Measurements from ENCODE around the gene NEURL1.

- no peak for TF ChIP-seq CTCF (conservative IDR thresholded peaks at IDR 0.05)
- no peak for TF ChIP-seq EZH2 (IDR thresholded peaks at IDR 0.05; ENCODE audit: low read depth)
Observed at GRCh38 chr10:103590060-103590459, 96.6 kb downstream of the NEURL1 start.
